ENCODE data around the gene GNS. TPM values are rescaled to one million over a fixed set of nuclear protein-coding genes. Genes with fewer than 3 reads are reported as not detected.
"Not testable (repeated sequence)": the region's sequence is repeated elsewhere in the genome, so short reads cannot be mapped to it uniquely, and the experiment has no call there.

Gene GNS
- total RNA-seq, 1 experiment from 2014 or later = 26.0 TPM

DNA sequence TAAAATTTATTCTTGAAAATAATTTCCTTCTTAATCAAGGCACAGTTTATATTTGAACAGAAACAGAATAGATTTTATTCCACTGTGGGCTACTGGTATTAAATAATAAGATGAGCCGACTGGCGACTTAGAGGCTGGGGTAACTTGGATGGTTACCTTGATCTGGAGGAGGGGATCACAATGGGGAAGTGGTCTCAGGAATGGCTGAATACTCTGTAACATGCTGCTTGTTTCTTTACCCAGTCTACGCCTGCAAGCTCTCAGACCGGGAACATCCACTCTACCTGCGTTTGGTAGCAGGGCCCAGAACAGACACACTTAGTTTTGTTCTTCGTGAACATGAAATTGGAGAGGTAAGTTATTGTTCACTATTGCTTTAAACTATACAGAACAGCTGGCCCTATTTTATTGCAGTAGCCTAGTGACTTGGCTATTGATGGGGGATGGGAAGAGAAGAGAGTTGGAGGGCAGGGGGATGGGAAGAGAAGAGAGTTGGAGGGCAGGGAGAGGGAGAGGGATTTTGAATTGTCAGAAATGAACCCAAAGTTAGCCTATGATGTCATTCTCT is 67.9 kb downstream of the GNS start:
- peak overlapping the region; percentile 64 for H3K4me2 ChIP-seq (ENCODE audit: insufficient read depth, insufficient read length, low read length)
- H4K8ac ChIP-seq (replicated peaks; ENCODE audit: insufficient read length, low read depth, low read length) = no peak overlapping the region
- no peak overlapping the region for H3K9ac ChIP-seq (ENCODE audit: extremely low read depth, insufficient read length, low read length)
- no peaks in the 10 kb centered on the region for H3K79me1 ChIP-seq (ENCODE audit: insufficient read depth, low read depth, low read length, poor library complexity, severe bottlenecking)
- no peak overlapping the region for H2BK15ac ChIP-seq (ENCODE audit: low read depth, low read length)
- Mint-ChIP-seq H3K4me1 (peaks cover 46 to 63% of the 10 kb centered on the region in 2 experiments), H3K4me3 (peak overlapping the region; percentile 31 to 62), H3K27ac (peak overlapping the region; percentile 81 to 98 (median 85)), H3K36me3 (ENCODE audit: insufficient read depth in 1 of 3, low read depth in 3 of 3) (peaks cover 0 to 40% (median 35%) of the 10 kb centered on the region in 3 experiments; a peak in 6 of 7 replicates), H3K9me3 (no peaks in the 10 kb centered on the region), H3K27me3 (ENCODE audit: low read depth) (no peaks in the 10 kb centered on the region)
- H4K91ac ChIP-seq (ENCODE audit: insufficient read length, low read depth, low read length) = no peak overlapping the region
- H2AK5ac ChIP-seq (ENCODE audit: insufficient read length, low read length) = no peak overlapping the region
- no peaks in the 10 kb centered on the region for H3K79me2 ChIP-seq (ENCODE audit: insufficient read depth, low read length)
- H3K18ac ChIP-seq (ENCODE audit: insufficient read length, low read depth, low read length) = no peak overlapping the region
- H3T11ph ChIP-seq (ENCODE audit: low read length) = no peak overlapping the region
- no peak overlapping the region for H2BK5ac ChIP-seq (ENCODE audit: insufficient read length, low read length)
- H3K56ac ChIP-seq (ENCODE audit: insufficient read length, low read depth, low read length) = no peak overlapping the region
- WGBS (ENCODE audit: extremely low coverage, insufficient read length, low lambda C conversion rate) = no CpG with 5 or more reads among the region's 6 CpGs
- peak overlapping the region; percentile 71 for H3K27ac ChIP-seq (ENCODE audit: insufficient read length, low read depth, low read length)
- H2BK20ac ChIP-seq (ENCODE audit: low read depth, low read length, poor library complexity, severe bottlenecking) = no peak overlapping the region
- H3K14ac ChIP-seq (ENCODE audit: insufficient read depth, low read length) = no peak overlapping the region
- TF ChIP-seq, protein P1, sequence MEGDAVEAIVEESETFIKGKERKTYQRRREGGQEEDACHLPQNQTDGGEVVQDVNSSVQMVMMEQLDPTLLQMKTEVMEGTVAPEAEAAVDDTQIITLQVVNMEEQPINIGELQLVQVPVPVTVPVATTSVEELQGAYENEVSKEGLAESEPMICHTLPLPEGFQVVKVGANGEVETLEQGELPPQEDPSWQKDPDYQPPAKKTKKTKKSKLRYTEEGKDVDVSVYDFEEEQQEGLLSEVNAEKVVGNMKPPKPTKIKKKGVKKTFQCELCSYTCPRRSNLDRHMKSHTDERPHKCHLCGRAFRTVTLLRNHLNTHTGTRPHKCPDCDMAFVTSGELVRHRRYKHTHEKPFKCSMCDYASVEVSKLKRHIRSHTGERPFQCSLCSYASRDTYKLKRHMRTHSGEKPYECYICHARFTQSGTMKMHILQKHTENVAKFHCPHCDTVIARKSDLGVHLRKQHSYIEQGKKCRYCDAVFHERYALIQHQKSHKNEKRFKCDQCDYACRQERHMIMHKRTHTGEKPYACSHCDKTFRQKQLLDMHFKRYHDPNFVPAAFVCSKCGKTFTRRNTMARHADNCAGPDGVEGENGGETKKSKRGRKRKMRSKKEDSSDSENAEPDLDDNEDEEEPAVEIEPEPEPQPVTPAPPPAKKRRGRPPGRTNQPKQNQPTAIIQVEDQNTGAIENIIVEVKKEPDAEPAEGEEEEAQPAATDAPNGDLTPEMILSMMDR (conservative IDR thresholded peaks at IDR 0.05) = no peak
- no peak overlapping the region for H2BK120ac ChIP-seq (ENCODE audit: low read depth, low read length, poor library complexity, severe bottlenecking)
- H3K23me2 ChIP-seq (ENCODE audit: insufficient read length, low read depth, low read length, poor library complexity, severe bottlenecking) = no peaks in the 10 kb centered on the region
- H4K20me1 ChIP-seq (ENCODE audit: control insufficient read depth, insufficient read depth, insufficient read length) = no peaks in the 10 kb centered on the region
- no peak overlapping the region for H2BK12ac ChIP-seq (ENCODE audit: insufficient read length, low read depth, low read length)
- DNase-seq = peak; percentile 50
- no peak overlapping the region for H2AFZ ChIP-seq (ENCODE audit: low read length)
- H3K23ac ChIP-seq (ENCODE audit: insufficient read length, low read depth, low read length) = no peak overlapping the region
- H3K4me1 ChIP-seq (ENCODE audit: insufficient read depth, low read length) = no peaks in the 10 kb centered on the region; the same call in 1 of the 2 replicates
- no peak overlapping the region for H3K4ac ChIP-seq (ENCODE audit: low read depth, low read length)
- H3K9me3 ChIP-seq (ENCODE audit: control insufficient read depth, low read depth, low read length) = no peaks in the 10 kb centered on the region
- no peaks in the 10 kb centered on the region for H3K27me3 ChIP-seq (ENCODE audit: insufficient read depth, low read length)
- no peak overlapping the region for H4K5ac ChIP-seq (ENCODE audit: insufficient read length, low read depth, low read length)

DNA sequence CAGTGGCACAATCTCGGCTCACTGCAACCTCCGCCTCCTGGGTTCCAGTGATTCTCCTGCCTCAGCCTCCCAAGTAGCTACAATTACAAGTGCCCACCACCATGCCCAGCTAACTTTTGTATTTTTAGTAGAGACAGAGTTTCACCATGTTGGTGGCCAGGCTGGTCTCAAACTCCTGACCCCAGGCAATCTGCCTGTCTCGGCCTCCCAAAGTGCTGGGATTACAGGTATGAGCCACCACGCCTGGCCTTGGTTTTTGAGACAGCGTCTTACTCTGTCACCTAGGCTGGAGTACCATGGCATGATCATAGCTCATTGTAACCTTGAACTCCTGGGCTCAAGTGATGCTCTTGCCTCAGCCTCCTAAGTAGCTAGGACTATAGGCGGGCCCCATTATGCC is 69.0 kb downstream of the GNS start:
- not testable (repeated sequence) for H2BK5ac ChIP-seq (ENCODE audit: insufficient read length, low read length); DNase-seq; H4K5ac ChIP-seq (ENCODE audit: insufficient read length, low read depth, low read length); H3K4me3 Mint-ChIP-seq; H3K27me3 ChIP-seq (ENCODE audit: insufficient read depth, low read length); H3K23ac ChIP-seq (ENCODE audit: insufficient read length, low read depth, low read length); H2BK120ac ChIP-seq (ENCODE audit: low read depth, low read length, poor library complexity, severe bottlenecking); H3K9me3 ChIP-seq (ENCODE audit: control insufficient read depth, low read depth, low read length); H3K9me3 Mint-ChIP-seq; H3K79me2 ChIP-seq (ENCODE audit: insufficient read depth, low read length); H3K4ac ChIP-seq (ENCODE audit: low read depth, low read length); H2BK12ac ChIP-seq (ENCODE audit: insufficient read length, low read depth, low read length); H4K91ac ChIP-seq (ENCODE audit: insufficient read length, low read depth, low read length); H2BK20ac ChIP-seq (ENCODE audit: low read depth, low read length, poor library complexity, severe bottlenecking); H2BK15ac ChIP-seq (ENCODE audit: low read depth, low read length); H3K4me2 ChIP-seq (ENCODE audit: insufficient read depth, insufficient read length, low read length); H3K23me2 ChIP-seq (ENCODE audit: insufficient read length, low read depth, low read length, poor library complexity, severe bottlenecking); H3K9ac ChIP-seq (ENCODE audit: extremely low read depth, insufficient read length, low read length); H3K4me1 ChIP-seq (ENCODE audit: insufficient read depth, low read length); H3K56ac ChIP-seq (ENCODE audit: insufficient read length, low read depth, low read length); H3K18ac ChIP-seq (ENCODE audit: insufficient read length, low read depth, low read length); H2AK5ac ChIP-seq (ENCODE audit: insufficient read length, low read length); H2AFZ ChIP-seq (ENCODE audit: low read length); H3K79me1 ChIP-seq (ENCODE audit: insufficient read depth, low read depth, low read length, poor library complexity, severe bottlenecking); H3T11ph ChIP-seq (ENCODE audit: low read length); H3K27me3 Mint-ChIP-seq (ENCODE audit: low read depth); H4K20me1 ChIP-seq (ENCODE audit: control insufficient read depth, insufficient read depth, insufficient read length); H3K27ac ChIP-seq (ENCODE audit: insufficient read length, low read depth, low read length); H4K8ac ChIP-seq (replicated peaks; ENCODE audit: insufficient read length, low read depth, low read length); H3K27ac Mint-ChIP-seq; H3K14ac ChIP-seq (ENCODE audit: insufficient read depth, low read length)
- Mint-ChIP-seq H3K4me1 (peaks cover 37 to 52% of the 10 kb centered on the region in 2 experiments), H3K36me3 (ENCODE audit: insufficient read depth in 1 of 3, low read depth in 3 of 3) (peaks cover 4 to 50% (median 43%) of the 10 kb centered on the region in 3 experiments; a peak in 6 of 7 replicates)
- no CpG with 5 or more reads among the region's 6 CpGs for WGBS (ENCODE audit: extremely low coverage, insufficient read length, low lambda C conversion rate)
